GM12892 (cell line): ENCODE data around the gene HAPLN1.

ENCODE experiments used
- POLR2A ChIP-seq: IDR thresholded peaks from 2 replicates; pipeline ENCODE4 v1.6.1; 2011; ENCODE audit warnings: low read depth, low read length, control low read depth
- TAF1 ChIP-seq: IDR thresholded peaks from 2 replicates; pipeline ENCODE4 v1.6.1; 2011; ENCODE audit warnings: low read depth, mild to moderate bottlenecking, control low read depth, low read length, borderline replicate concordance

GRCh38 chr5:83724001-83724400, 3.3 kb upstream of the HAPLN1 start:
- TF ChIP-seq POLR2A (no peak), TAF1 (no peak)
